ENCODE measurements around the gene ROR1.

Gene ROR1

GRCh38 chr1:64162804-64163203 is 389.0 kb downstream of the ROR1 start:
- DNase-seq: no peak

- no peak for DNase-seq
Measured at GRCh38 chr1:64163431-64163830, 389.6 kb downstream of the ROR1 start.

GRCh38 chr1:64163970-64164369 is 390.2 kb downstream of the ROR1 start:
- DNase-seq: peak; percentile 28

GRCh38 chr1:64166629-64167028 is 392.8 kb downstream of the ROR1 start:
- DNase-seq: no peak

GRCh38 chr1:64167176-64167575 is 393.4 kb downstream of the ROR1 start:
- DNase-seq: no peak

- no peak for DNase-seq
Measured at GRCh38 chr1:64171246-64171645, 397.4 kb downstream of the ROR1 start.

- no peak for DNase-seq
Measured at GRCh38 chr1:64171797-64172281, 398.0 kb downstream of the ROR1 start.

GRCh38 chr1:64172458-64172983 is 398.7 kb downstream of the ROR1 start:
- peak; percentile 48 for DNase-seq

- DNase-seq: no peak
Measured at GRCh38 chr1:64173336-64173940, 399.6 kb downstream of the ROR1 start.

GRCh38 chr1:64175639-64176038 is 401.8 kb downstream of the ROR1 start:
- no peak for DNase-seq

- no peak for DNase-seq
Measured at GRCh38 chr1:64176659-64177058, 402.8 kb downstream of the ROR1 start.

GRCh38 chr1:64179588-64179987 is 405.8 kb downstream of the ROR1 start:
- no peak for DNase-seq

- DNase-seq: no peak
Measured at GRCh38 chr1:64182207-64182606, 408.4 kb downstream of the ROR1 start.

- DNase-seq: no peak
Measured at GRCh38 chr1:64183395-64184002, 409.7 kb downstream of the ROR1 start.

- no peak for DNase-seq
Measured at GRCh38 chr1:64184003-64184440, 410.2 kb downstream of the ROR1 start.

- DNase-seq: no peak
Measured at GRCh38 chr1:64186138-64186897, 412.5 kb downstream of the ROR1 start.

GRCh38 chr1:64186898-64187280 is 413.1 kb downstream of the ROR1 start:
- DNase-seq: no peak

GRCh38 chr1:64187646-64188045 is 413.8 kb downstream of the ROR1 start:
- DNase-seq: no peak

- no peak for DNase-seq
Measured at GRCh38 chr1:64192290-64192689, 418.5 kb downstream of the ROR1 start.

GRCh38 chr1:64194168-64195080 is 420.6 kb downstream of the ROR1 start:
- DNase-seq: no peak

- no peak for DNase-seq
Measured at GRCh38 chr1:64195081-64195395, 421.2 kb downstream of the ROR1 start.

GRCh38 chr1:64196074-64196870 is 422.5 kb downstream of the ROR1 start:
- DNase-seq: no peak
